ENCODE measurements around the gene C9orf72.
"Not testable (repeated sequence)": the region's sequence is repeated elsewhere in the genome, so short reads cannot be mapped to it uniquely, and the experiment has no call there.

Gene C9orf72

GRCh38 chr9:27572918-27573633, at the start of gene C9orf72:
C9orf72 (minus strand) TSS chr9:27573481; CDS start chr9:27567120, 6,361 bp downstream.
- DNase-seq: peak; percentile 71

GRCh38 chr9:27622693-27623340, 49.5 kb upstream of the C9orf72 start:
- DNase-seq: no peak

- DNase-seq: no peak
Observed at GRCh38 chr9:27619743-27620142, 46.5 kb upstream of the C9orf72 start.

- DNase-seq: no peak
Observed at GRCh38 chr9:27618066-27618465, 44.8 kb upstream of the C9orf72 start.

- no peak for DNase-seq
Observed at GRCh38 chr9:27614551-27614950, 41.3 kb upstream of the C9orf72 start.

GRCh38 chr9:27612036-27612435, 38.8 kb upstream of the C9orf72 start:
- not testable (repeated sequence) for DNase-seq

- no peak for DNase-seq
Observed at GRCh38 chr9:27610622-27611021, 37.3 kb upstream of the C9orf72 start.

GRCh38 chr9:27602954-27603353, 29.7 kb upstream of the C9orf72 start:
- DNase-seq: no peak

GRCh38 chr9:27602142-27602861, 29.0 kb upstream of the C9orf72 start:
- no peak for DNase-seq

GRCh38 chr9:27601396-27601795, 28.1 kb upstream of the C9orf72 start:
- no peak for DNase-seq

- no peak for DNase-seq
Observed at GRCh38 chr9:27600256-27600655, 27.0 kb upstream of the C9orf72 start.

- DNase-seq: no peak
Observed at GRCh38 chr9:27599870-27600238, 26.6 kb upstream of the C9orf72 start.

GRCh38 chr9:27599102-27599869, 26.0 kb upstream of the C9orf72 start:
- DNase-seq: no peak

- DNase-seq: no peak
Observed at GRCh38 chr9:27595733-27596132, 22.5 kb upstream of the C9orf72 start.

- DNase-seq: no peak
Observed at GRCh38 chr9:27591672-27592071, 18.4 kb upstream of the C9orf72 start.

- DNase-seq: no peak
Observed at GRCh38 chr9:27591093-27591492, 17.8 kb upstream of the C9orf72 start.

GRCh38 chr9:27590651-27591050, 17.4 kb upstream of the C9orf72 start:
- no peak for DNase-seq

GRCh38 chr9:27589462-27589861, 16.2 kb upstream of the C9orf72 start:
- no peak for DNase-seq

GRCh38 chr9:27586304-27586703, 13.0 kb upstream of the C9orf72 start:
- no peak for DNase-seq

GRCh38 chr9:27584931-27585330, 11.7 kb upstream of the C9orf72 start:
- no peak for DNase-seq

GRCh38 chr9:27582794-27583193, 9.5 kb upstream of the C9orf72 start:
- no peak for DNase-seq

- DNase-seq: no peak
Observed at GRCh38 chr9:27581826-27582225, 8.5 kb upstream of the C9orf72 start.
